HG03354 (cell line): ENCODE measurements around the gene UBAC2.
"Not testable (repeated sequence)": the region's sequence is repeated elsewhere in the genome, so short reads cannot be mapped to it uniquely, and the experiment has no call there.

ENCODE experiments used
- ATAC-seq: cut with Tn5 transposase; IDR thresholded peaks from one replicate; pipeline ENCODE4 v1.9.1; 2021; ENCODE audit warnings: mild to moderate bottlenecking; ENCODE audit not compliant: unreplicated experiment, poor library complexity, severe bottlenecking

The UBAC2 gene

DNA sequence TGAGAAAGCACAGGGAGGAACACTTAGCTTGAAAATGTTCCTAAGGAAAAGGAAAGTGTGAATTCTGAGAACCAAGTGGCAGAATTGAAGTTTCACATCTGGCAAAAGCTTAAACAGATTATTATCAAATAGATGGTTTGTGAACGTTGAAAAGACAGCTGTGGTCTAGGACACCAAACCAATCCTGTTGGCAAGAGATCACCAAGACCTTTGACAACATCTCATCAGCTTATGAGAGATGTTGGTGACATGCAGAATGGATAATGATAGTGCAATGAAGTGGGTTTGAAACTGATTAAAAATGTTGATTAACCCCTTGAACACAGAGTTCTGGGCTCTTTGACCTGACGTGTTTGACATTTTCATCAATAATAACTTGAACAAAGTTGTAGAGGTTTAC, 181.1 kb downstream of the UBAC2 start:
- no peak for ATAC-seq

DNA sequence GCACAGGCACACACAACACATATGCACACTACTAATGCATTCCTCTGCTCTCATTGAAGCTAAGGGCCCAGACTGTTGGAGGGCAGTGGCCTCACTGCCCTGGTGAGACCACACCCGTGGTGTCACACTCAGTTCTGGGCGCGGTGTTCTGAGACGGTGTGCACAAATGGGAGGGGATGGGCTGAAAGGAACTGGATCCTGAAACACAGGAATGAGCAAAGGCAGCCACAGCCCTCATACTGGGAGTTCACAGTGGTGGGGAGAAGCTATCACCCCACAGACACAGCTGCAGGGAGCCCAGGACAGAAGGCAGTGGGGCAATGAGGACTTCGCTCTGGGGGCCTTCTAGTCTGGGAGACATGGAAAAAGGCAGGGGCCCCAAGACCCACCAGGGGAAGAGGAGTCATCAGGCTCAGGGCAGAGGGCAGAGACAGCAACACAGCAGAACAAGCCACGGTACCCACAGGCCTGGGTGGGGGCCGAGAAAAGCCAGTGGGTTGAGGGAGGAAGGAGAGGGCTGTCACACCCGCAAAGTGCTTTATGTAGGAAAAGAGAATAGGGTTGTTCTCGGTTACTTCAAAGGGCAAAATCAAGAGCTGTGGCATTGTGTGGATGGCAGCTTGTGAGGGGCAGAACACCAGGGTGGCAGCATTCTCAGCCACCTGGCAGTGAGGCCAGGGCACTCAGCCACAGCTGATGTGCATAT, 181.9 kb downstream of the UBAC2 start:
- ATAC-seq = no peak

DNA sequence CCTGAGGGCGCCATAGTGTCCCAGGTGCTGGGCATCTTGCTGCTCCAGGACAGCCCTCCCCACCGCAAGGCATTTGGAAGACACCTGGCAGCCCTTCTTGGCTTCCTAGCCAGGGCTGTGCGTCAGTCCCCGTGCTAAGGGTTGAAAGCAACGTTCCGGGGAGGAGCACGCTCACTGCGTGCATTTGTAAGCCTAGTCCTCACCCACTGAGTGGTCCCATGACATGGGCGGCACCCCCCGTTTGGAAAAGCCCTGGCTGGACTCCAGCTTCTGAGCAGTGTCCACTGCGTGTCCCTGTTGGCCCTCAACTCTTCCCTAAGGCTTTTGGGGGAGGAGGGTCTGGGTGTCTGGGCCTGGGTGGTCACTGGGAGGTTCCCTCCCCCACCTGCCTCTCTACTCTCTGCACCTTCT, 182.9 kb downstream of the UBAC2 start:
- no peak for ATAC-seq

DNA sequence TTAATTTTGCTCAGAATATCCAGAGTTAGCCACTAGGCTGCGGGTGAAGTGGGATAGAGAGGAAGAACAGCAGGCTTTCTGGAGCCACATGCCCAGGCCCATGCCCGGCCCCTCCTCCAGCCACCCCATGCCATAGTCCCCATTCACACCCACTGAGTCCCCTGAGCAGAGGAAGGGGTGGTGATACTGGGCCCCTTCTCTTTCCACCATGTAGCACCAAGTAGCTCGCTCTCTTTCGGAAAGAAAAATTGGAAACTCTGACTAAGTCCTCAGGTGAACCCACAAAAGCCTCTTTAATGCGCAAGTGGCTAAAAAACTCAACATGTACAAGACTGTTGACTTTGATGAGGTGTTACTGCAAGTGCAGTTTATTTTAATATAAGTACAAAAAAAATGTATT, 183.3 kb downstream of the UBAC2 start:
- no peak for ATAC-seq

DNA sequence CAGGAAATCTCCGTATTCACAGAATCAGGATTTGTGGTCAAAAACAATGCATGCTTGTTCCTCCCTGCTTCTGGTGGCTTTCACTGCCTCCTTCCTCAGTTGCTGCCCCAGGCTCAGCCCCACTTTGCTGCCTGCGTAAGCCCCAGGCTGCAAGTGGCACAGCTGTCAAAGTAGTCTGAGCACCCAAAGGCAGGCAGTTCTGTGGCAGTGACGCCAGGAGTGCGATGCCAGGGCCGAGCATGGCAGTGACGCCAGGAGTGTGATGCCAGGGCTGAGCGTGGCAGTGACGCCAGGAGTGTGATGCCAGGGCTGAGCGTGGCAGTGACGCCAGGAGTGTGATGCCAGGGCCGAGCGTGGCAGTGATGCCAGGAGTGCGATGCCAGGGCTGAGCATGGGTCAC, 183.8 kb downstream of the UBAC2 start:
- no peak for ATAC-seq

DNA sequence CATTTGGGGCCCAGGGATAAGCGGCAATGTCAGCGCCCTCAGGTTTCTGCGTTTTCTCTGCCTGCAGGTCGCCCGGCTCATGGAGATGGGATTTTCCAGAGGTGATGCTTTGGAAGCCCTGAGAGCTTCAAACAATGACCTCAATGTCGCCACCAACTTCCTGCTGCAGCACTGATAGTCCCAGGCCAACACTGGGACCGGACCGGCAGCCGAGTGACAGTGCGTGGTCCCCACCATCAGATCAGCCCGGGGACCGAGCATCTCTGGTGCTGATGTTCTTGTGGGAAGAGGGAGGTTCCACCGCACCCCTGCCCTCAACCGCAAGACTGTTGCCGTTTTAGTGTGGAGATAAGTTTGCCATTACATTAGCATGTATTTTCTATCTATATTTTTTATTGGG, 184.5 kb downstream of the UBAC2 start:
- no peak for ATAC-seq

DNA sequence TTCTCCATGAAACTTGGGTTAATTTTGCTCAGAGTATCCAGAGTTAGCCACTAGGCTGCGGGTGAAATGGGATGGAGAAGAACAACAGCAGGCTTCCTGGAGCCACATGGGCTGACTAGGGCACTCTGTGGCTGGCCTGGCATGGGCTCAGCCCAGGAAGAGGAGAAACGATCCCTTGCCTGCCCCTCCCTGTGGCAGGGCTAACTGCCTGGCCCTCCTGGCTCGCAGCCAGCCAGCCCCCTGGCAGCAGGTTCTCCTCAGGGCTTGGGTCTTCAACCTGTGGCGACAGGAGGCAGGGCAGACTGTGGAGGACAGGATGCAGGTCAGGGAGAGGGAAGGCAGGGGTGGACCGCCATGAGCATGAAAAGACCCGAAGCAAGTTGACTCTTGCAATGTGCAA, 185.3 kb downstream of the UBAC2 start:
- no peak for ATAC-seq

DNA sequence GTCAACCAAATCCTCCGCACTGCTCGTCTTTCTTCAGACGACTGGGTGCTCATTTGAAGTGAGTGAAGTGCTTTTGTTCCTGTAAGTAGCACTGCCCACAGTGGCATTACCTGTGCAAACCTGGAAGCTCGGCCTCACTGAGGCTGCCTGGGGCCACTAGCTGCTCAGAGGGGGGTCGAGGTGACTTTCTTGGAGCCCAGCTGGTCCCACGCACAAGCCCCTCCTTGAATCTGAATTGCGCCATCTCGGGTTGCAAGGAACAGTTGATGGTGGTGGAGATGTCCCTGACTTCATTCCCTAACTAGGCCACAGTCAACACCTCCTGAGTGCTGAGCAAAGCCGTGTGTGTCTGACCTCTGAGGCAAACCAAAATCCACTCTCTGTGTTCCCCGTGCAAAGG, 185.8 kb downstream of the UBAC2 start:
- ATAC-seq = no peak

DNA sequence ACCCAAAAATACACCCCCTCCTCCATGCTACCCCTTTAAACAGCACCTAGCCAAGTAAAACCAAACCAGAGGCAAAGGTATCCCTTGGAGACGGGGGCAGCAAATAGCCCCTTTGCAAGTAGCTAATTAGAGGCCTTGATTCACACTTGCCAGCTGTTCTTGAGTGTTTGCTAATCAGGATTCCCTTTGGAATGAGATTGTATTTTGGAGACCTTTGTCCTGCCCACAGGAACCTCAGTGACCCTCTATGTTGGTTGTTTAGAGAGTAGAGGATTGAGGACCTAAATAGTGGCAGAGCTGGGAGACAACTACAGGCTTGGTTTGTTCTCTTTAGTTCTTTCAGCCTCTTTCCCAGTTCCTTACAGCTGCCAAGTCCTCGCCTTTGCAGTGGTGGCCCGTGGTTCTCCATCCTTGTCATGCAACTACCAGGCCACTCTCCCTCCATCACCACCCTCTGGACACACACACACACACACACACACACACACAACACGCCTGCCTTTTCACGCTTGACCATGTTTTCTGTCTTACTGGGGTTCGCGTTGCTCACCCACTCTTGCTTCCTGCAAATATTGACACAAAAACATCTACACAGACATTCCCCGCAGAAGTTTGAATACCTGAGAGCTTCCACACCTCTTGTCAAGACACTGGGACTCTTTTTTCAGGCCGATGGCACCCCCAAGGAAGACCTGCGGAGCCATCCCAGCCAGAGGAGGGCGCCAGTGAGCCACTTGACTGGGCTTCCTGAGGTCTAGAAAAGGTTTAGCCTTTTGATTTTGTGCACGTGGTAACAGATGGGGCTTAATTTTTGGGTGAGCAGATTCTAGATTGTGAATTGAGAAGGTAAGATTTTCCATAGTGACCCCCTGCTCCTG, 186.5 kb downstream of the UBAC2 start:
- ATAC-seq = peak; percentile 79

DNA sequence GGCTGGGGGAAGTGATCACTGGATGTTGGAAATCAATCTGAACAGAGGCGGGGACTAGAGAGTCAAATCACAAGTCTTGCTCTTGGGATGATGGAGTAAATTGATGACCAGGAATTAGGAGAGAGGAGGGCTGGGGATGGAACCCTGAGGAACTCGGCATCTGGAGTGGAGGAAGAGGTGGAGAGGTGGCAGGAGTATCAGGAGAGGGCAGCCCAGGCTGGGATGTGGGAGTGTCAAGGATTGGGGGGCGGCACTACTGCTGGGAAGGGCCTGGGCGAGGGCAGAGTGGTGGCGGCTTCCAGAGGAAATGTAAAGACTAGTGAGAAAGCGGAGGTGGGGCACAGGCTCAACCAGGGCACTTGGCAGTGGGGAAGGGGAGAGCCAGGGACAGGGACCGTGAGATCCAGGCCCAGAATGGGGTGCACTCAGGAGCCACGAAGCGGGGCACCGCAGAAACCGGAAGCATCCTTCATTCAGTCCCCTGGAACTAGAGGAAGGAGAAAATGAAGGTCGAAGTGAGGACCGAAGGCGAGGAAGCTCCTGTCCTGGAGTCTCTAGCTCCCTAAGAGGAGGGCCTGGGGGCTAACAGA, 187.8 kb downstream of the UBAC2 start:
- no peak for ATAC-seq

DNA sequence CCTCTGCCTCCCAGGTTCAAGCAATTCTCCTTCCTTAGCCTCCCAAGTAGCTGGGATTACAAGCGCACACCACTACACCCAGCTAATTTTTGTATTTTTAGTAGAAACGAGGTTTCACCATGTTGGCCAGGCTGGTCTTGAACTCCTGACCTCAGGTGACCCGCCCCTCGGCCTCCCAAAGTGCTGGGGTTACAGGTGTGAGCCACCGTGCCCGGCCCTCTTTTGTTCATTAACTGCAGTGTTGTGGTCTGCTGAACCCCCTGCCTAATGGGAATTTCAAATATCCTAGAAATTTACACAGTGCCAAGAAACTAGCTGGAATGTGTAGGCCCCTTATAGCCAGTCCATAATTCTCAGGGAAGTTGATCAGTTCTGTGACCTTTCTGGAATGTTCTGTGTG, 188.4 kb downstream of the UBAC2 start:
- ATAC-seq = not testable (repeated sequence)

DNA sequence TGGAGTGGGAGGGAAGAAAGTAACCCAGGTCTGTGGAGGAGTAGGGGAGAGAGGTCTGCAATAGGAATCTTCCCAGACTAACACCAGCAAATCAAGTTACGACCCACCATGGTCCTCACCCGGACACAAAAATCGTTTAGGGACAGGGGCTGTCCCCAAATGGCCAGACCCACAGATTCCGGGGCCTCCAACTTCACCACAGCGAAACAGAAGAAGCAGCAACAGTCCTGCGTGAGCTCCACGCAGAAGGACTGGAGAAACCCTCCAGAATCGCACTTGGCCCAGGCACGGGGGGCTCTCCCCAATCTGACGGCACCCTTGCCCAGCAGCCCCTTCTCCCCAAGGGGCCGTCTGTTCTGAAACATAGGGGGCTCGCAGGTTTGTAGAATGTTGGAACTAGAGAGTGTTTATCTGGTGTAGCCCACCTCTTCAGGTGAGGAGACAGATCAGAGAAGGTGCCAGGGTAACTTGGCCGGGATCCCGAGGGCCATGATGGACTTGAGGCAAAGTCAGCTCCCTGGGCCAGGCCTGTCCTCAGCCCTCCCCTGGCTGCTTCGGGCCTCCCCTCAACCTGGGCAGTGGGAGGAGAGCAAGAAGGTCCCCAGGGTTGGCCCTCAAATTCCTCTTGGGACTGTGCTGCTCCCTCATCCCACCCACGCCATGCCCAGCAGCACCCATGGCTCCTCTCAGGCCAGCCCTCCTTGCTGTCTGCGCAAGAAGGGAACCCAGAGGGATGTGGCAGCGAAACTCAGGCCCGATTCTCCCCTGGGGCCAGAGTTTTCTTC, 189.1 kb downstream of the UBAC2 start:
- ATAC-seq = no peak

DNA sequence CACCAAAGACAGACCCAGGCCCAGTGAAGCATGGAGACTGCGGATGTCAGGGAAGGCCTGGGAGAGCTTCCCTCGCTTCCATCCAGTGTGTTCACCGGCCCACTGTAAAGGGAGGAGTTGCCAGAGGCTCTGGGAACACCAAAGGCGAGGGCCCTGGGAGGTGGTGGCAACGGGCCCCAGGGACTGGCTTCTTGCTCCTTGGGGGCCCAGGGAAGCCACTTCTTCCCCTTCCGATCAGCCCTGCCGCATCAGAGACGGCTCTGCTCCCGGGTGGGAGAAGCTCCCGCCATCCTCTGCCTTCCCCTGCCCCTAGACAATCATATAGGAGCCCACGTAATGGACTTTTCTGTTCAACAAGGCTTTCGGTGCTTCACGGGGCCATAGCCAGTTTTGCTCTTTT, 189.9 kb downstream of the UBAC2 start:
- no peak for ATAC-seq

DNA sequence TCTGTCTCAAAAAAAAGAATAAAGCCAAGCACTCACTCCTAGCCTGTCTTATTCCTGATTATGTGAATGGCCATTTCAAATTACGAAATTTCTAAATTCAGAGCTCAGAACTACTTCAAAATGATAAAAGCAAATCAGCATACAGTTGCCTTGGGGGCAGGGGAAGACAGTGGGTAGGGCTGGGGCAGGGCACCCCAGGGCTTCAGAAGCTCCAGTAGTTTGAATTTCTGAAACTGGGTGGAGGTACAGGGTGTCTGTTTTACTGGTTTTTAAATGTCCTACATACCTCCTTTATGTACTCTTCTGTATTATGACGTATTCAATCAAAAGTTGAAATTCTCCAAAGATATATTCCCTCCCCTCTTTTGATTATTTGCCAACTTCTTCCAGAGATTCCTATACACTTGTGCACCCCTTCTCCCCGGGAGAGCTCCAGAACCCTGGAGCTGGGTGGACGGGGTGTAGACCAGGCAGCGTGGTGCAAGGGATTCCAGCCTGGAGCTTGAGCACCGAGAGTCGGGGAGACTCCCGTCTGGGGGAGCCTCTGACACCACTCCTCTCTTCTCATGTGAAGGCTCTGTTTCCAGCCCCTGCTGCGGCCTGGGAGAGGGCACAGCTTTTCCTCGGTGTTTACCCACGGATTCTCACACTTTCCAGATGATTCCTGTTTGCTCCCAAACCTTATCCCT, 191.3 kb downstream of the UBAC2 start:
- ATAC-seq = no peak

DNA sequence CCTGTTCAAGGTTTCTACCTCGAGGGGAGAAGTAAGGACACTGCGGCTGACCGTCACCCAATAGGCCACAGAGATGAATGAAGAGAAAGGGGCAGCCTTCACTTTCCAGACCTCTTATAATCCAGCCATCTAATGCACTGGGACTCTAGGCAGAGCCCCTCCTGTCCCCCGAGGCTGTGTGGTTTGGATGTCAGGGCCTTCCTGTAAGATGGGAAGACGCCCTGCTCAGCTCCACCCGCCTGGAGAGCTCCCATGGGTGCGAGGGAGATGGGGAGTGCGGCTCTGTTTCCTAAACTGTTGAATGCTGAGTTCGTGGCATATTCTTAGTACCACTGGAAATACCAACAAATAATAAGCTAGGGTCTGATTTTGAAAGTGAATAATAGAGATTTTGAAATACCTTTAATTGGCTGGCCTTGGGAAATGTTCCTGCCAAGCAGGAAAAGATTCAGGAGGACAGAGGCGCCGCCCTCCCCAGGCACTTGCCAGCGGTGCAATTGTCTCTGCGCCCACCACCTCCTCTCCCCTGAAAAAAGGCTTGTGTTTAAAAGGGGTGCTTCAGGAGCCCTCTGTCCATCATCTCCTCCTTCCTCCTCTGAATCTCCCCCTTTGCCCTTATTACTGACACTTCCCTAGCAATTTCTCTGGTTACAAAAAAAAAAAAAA, 191.9 kb downstream of the UBAC2 start:
- no peak for ATAC-seq

DNA sequence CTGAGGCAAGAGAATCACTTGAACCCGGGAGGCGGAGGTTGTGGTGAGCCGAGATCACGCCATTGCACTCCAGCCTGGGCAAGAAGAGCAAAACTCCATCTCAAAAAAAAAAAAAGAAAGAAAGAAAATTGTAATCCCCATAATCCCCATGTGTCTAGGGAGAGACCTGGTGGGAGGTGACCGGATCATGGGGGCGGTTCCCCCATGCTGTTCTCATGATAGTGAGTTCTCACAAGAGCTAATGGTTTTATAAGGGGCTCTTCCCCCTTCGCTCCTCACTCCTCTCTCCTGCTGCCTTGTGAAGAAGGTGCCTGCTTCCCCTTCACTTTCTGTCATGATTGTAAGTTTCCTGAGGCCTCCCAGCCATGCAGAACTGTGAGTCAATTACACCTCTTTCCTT, 192.7 kb downstream of the UBAC2 start:
- not testable (repeated sequence) for ATAC-seq

DNA sequence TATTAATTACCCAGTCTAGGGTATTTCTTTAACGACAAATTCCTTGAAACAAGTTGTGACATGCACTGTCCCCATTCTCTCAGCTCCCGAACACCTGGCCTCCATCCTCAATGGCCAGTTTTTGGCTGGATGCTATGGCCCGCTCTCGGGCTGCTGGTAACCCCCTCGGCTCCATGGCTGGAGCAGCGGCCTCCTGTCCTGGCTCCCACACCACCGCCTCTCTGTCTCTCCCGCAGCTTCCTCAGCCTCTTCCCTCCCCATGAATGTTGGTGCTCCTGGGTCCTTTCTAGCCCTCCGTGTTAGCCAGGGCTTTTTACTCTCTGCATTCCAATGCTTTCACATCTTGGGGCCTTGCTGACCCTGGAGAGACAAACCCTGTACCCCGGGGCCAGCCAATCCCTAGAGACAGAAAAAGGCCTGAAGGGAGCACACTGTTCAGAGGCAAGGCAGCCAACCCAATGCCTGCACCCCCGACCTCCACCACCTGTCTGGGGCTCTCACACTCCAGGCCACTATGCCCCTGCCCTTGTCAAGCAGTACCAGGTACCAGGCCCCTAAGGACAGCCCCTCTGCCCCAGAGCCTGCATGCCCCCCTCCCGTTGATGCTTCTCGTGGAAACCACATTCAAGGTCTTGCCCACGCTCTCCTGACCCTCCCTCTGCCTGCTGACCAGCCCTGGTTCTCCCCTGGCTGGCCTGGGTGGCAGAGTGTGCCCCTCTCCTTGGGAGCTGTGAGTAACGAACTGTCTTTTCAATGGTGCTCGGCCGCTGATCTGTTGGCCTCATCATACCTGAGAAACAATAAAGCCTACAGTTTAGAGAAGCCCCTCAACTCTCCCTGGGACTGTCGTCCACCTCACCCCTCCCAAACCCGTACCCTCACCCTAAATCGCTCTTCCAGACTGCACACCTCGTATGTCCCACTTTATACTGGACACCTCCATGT, 193.4 kb downstream of the UBAC2 start:
- ATAC-seq = no peak

DNA sequence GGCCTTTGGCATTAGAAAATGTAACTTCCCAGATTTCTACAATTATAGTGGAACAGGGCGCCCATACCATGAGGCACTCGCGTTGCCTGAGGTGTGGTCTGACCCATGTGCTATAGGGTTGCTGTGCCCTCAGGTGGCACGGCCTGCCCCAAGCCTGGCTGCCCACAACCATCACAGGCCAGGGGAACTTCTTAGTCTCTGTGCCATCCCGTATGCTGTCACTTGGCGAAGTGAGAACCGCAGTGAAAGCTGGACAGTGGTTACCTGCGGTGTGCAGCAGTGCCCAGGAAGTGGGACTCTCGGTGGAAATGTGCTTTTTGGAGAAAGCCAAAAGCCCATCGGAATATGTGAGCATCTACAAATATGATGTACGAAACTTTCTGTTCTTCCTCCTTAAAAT, 194.8 kb downstream of the UBAC2 start:
- no peak for ATAC-seq
